ENCODE data around the gene FAM72C.
"Not testable (repeated sequence)": the region's sequence is repeated elsewhere in the genome, so short reads cannot be mapped to it uniquely, and the experiment has no call there.

Gene FAM72C

DNA sequence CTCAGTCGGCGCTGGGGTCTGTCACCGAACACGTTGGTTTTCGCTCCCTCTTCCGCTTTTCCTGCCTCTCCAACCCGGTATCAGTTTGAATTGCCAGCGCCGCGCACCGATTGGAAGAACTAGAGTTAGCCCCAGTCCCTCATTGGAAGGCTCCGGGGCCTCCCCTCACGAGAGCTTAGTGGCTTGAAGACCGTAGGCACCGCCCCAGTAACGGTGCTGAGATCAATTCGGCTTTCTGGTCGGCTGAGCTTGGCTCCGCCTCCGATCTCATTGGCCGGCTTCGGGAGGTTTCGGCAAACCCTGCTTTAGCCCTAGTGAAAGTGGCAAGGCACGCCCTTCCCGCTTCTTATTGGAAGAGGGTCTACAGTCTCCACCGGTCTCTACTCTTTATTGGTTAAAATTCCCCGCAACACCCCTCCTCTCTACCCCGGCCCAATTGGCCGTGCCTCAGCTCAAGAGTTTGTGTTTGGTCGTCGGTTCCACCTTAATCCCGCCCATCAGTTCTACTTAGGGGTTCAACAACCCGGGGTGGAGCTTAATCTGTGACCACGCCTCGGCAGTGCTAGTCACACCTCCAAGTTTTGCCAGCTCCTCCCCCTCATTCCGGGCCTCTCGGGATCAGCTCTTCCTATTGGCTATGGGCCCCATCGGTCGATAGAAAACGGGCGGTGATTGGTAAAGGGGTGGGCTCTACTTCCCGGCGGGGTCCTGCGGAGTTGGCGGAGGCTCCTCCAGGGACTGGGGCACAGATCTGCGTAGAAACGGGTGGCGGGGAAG lies at the start of gene FAM72C:
Gene FAM72C, minus strand, starts transcription at position 63 of the 777 bp plus-strand sequence. CDS start 845 bp downstream, outside the sequence.
- not testable (repeated sequence) for H3K4me3 Mint-ChIP-seq; H3K27me3 Mint-ChIP-seq (ENCODE audit: low read depth); H3K36me3 Mint-ChIP-seq (ENCODE audit: low read depth); DNase-seq (ENCODE audit: low spot score); H3K4me1 Mint-ChIP-seq (ENCODE audit: low read depth); H3K9me3 Mint-ChIP-seq; H3K27ac Mint-ChIP-seq

DNA sequence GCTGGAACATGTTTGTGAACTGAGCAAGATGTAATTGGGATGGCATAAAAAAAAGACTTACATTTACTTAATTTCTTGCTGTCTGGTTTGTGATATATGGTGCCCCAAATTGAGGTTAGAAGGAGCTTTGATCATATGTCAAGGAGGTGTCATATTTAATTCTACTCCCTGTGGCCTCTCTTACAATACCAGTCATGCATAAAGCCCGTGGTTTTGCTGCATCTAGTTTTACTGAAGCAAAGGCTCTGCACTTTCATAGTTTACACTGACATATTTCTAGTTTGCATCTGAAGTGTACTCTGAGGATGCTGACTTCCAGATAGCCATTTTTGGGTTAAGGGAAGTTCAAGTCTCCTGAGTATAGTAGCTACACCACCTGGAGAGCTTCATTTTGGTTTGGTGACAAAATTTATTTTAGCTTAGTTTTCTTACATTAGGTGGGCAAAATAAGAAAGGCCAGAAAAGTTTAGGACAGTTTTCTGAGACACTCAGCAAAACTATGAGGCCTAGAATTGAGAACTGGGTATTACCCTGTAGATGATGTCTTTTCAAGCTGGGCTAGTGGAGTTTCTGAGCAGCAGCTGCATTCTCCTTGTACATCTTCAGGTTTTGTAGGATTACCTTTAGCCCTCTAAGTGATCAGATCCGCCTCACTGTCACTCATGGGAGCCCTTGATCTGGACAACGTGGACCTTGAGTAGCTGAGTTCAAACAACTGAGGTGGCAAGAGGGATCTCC lies 48.4 kb upstream of the FAM72C start:
- H3K27me3 Mint-ChIP-seq (ENCODE audit: low read depth); H3K9me3 Mint-ChIP-seq; H3K4me1 Mint-ChIP-seq (ENCODE audit: low read depth); H3K4me3 Mint-ChIP-seq; H3K27ac Mint-ChIP-seq; DNase-seq (ENCODE audit: low spot score); H3K36me3 Mint-ChIP-seq (ENCODE audit: low read depth): not testable (repeated sequence)

DNA sequence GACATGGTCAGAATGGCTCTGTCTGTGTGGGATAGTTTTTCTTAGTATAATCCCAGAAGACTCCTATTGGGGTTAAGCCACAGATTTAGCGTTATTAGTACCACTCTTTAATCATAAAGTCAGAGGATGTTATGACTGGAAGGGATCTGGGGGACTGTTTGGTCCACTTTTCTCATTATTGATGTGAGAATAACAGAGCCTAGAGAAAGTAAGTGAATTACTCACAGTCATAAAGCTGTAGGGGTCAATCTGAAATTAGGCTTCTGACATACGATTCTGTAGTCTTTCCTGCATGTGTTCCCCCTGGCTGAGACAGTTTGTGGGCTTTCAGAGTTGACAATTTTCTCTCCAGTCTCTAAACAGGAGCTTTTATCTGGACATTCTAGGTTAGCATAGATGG lies 47.3 kb upstream of the FAM72C start:
- H3K4me1 Mint-ChIP-seq (ENCODE audit: low read depth); H3K27me3 Mint-ChIP-seq (ENCODE audit: low read depth); H3K36me3 Mint-ChIP-seq (ENCODE audit: low read depth); DNase-seq (ENCODE audit: low spot score); H3K9me3 Mint-ChIP-seq; H3K4me3 Mint-ChIP-seq; H3K27ac Mint-ChIP-seq: not testable (repeated sequence)

DNA sequence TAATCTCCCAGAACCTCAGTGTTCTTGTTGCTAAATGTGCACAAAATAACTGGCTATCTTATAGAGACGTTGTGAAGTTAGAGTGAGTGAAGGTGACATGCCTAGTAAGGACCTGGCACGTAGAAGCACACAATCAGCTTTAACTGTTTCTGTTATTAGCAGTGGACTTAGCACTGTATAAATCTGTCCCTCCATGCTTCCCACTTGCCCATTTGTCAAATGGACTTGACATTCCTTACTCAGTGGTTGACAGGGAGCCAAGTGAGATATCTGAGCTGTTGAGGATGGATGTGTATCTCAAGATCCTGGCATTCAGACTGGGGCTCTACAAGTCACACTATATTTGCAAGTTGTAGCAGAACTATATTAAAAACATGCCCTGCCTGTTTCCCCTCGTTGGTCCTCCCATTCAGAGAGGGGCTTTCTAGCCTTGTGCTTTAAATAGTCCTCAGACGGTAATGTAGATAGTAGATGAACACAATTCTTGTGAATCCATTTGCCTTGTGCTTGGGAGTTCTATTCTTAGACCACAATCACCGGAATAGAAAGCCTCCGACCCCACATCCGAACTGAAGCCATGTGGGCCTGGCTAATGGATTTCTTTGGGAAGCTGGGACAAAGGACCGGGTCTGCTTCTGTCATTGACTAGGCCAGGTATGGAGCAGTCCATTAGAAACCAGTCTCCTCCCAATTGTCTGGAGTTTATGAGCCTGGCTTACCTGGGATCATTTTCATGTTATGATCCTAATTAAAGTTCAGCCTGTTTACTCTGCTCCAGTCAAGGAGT lies 43.6 kb upstream of the FAM72C start:
- not testable (repeated sequence) for H3K36me3 Mint-ChIP-seq (ENCODE audit: low read depth); H3K27ac Mint-ChIP-seq; H3K27me3 Mint-ChIP-seq (ENCODE audit: low read depth); H3K9me3 Mint-ChIP-seq; H3K4me3 Mint-ChIP-seq; H3K4me1 Mint-ChIP-seq (ENCODE audit: low read depth); DNase-seq (ENCODE audit: low spot score)

DNA sequence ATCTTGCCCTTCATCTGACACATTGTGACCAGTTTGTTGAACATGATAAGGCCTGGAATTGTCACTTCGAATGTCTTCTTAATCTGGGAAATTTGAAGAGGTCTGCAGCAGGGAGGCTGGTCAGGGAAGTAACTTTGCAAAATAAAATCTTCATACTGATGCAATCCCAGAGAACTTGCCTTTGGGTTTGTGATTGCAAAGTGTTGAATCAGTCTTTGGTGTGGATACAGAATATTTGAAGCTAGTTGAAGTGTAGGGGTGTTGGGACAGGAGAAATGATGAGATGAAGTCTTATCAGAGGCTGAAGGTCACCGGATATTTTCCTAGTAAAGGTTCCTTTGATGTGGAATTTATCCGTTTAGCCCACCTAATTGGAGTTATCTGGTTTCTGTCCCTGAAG lies 42.7 kb upstream of the FAM72C start:
- not testable (repeated sequence) for H3K4me3 Mint-ChIP-seq; H3K4me1 Mint-ChIP-seq (ENCODE audit: low read depth); H3K9me3 Mint-ChIP-seq; H3K27me3 Mint-ChIP-seq (ENCODE audit: low read depth); H3K27ac Mint-ChIP-seq; H3K36me3 Mint-ChIP-seq (ENCODE audit: low read depth); DNase-seq (ENCODE audit: low spot score)

GRCh38 chr1:144014121-144014520 lies 42.3 kb upstream of the FAM72C start:
- H3K27me3 Mint-ChIP-seq (ENCODE audit: low read depth); DNase-seq (ENCODE audit: low spot score); H3K9me3 Mint-ChIP-seq; H3K4me1 Mint-ChIP-seq (ENCODE audit: low read depth); H3K4me3 Mint-ChIP-seq; H3K36me3 Mint-ChIP-seq (ENCODE audit: low read depth); H3K27ac Mint-ChIP-seq: not testable (repeated sequence)

GRCh38 chr1:144012168-144012733 lies 40.5 kb upstream of the FAM72C start:
- H3K4me1 Mint-ChIP-seq (ENCODE audit: low read depth); H3K9me3 Mint-ChIP-seq; DNase-seq (ENCODE audit: low spot score); H3K36me3 Mint-ChIP-seq (ENCODE audit: low read depth); H3K27ac Mint-ChIP-seq; H3K27me3 Mint-ChIP-seq (ENCODE audit: low read depth); H3K4me3 Mint-ChIP-seq: not testable (repeated sequence)

GRCh38 chr1:144009410-144009809 lies 37.6 kb upstream of the FAM72C start:
- not testable (repeated sequence) for H3K4me1 Mint-ChIP-seq (ENCODE audit: low read depth); H3K27me3 Mint-ChIP-seq (ENCODE audit: low read depth); H3K4me3 Mint-ChIP-seq

GRCh38 chr1:144004259-144004658 lies 32.5 kb upstream of the FAM72C start:
- not testable (repeated sequence) for H3K36me3 Mint-ChIP-seq (ENCODE audit: low read depth); H3K27ac Mint-ChIP-seq; H3K4me3 Mint-ChIP-seq; DNase-seq (ENCODE audit: low spot score); H3K9me3 Mint-ChIP-seq; H3K4me1 Mint-ChIP-seq (ENCODE audit: low read depth); H3K27me3 Mint-ChIP-seq (ENCODE audit: low read depth)

More at GRCh38 chr1:144009410-144009809, 37.6 kb upstream of the FAM72C start:
- H3K36me3 Mint-ChIP-seq (ENCODE audit: low read depth); DNase-seq (ENCODE audit: low spot score); H3K27ac Mint-ChIP-seq; H3K9me3 Mint-ChIP-seq: not testable (repeated sequence)

DNA sequence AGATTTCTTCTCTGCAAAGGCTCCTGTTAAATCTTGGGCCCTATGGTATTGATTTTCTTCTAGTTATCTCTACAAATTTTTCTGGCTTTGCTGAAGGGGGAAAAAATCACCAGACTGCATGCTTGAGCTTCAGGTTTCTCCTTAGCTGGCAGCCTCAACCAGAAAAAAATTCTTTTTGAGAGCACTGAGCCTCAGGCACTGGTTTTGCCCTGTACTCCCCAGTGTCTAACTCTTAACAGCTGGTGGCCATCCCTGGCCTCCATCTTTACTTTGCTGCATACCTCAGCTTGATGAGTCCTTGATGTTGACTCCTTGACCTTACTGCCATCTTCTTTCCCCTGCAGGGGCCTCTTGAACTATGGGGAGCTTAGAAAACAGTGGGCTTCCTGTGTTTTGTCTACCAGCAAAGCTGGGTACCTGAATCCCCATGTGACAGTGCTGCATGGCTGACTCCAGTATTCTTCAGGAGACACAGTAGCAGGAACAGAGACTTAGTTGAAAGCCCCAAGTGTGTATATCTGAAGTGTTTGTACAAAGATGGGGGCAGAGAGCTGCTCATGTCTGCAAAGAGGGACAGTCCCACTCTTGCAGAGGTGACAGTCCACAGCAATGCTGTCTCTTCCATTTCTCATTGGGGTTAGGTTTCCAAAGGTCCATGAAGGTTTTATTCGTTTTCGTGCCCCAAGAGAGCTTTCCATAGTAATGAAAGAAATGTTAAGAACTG lies 31.7 kb upstream of the FAM72C start:
- H3K27ac Mint-ChIP-seq; DNase-seq (ENCODE audit: low spot score); H3K4me3 Mint-ChIP-seq; H3K27me3 Mint-ChIP-seq (ENCODE audit: low read depth); H3K4me1 Mint-ChIP-seq (ENCODE audit: low read depth); H3K9me3 Mint-ChIP-seq; H3K36me3 Mint-ChIP-seq (ENCODE audit: low read depth): not testable (repeated sequence)

- not testable (repeated sequence) for H3K27ac Mint-ChIP-seq; H3K4me1 Mint-ChIP-seq (ENCODE audit: low read depth); H3K9me3 Mint-ChIP-seq
Observed at GRCh38 chr1:144002141-144002881, 30.5 kb upstream of the FAM72C start.

DNA sequence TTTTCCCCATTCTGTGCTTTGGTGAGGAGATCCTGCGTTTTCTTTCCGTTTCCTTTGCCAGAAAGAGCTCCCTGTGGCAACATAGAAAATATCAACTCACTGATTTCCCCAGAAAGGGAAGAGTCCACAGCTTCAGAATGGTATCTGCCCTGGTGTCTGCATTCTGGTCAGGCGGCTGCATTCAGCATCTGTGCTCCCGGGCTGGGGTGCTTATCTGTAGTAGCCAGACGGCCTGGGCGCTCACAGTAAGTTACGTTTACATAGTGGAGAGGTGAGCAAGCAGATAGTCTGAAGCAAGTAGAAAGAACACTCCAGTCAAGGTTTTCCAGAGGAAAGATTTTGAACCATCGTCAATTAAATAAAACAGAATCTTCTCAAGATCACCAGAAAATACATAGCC lies 29.3 kb upstream of the FAM72C start:
- not testable (repeated sequence) for DNase-seq (ENCODE audit: low spot score); H3K27me3 Mint-ChIP-seq (ENCODE audit: low read depth); H3K4me3 Mint-ChIP-seq; H3K9me3 Mint-ChIP-seq; H3K4me1 Mint-ChIP-seq (ENCODE audit: low read depth); H3K36me3 Mint-ChIP-seq (ENCODE audit: low read depth); H3K27ac Mint-ChIP-seq

More at GRCh38 chr1:144002141-144002881, 30.5 kb upstream of the FAM72C start:
- not testable (repeated sequence) for H3K4me3 Mint-ChIP-seq; DNase-seq (ENCODE audit: low spot score); H3K36me3 Mint-ChIP-seq (ENCODE audit: low read depth); H3K27me3 Mint-ChIP-seq (ENCODE audit: low read depth)

DNA sequence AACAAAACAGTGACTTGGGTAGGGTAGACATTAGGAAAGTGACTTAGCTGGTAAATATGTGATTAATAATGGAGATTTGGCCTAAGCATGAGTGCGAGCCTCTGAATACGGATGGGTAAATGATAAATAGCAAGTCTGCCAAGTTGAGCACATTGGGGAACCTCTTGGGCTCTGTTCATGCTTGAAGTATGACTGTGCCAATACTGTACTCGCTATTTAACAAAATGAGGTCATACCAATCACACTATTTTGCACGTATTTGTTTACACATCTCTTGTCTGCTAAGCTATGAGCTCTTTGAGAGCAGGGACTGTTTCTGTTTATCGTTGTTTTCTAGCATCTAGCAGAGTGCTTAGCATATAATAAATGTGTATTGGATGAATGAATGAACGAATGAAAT lies 24.2 kb upstream of the FAM72C start:
- H3K27me3 Mint-ChIP-seq (ENCODE audit: low read depth); H3K36me3 Mint-ChIP-seq (ENCODE audit: low read depth); H3K4me1 Mint-ChIP-seq (ENCODE audit: low read depth); H3K27ac Mint-ChIP-seq; H3K4me3 Mint-ChIP-seq; DNase-seq (ENCODE audit: low spot score); H3K9me3 Mint-ChIP-seq: not testable (repeated sequence)
